Ecto neural progenitor cell (in vitro differentiated cells): ENCODE data around the gene SH2D6.
"Not testable (repeated sequence)": the region's sequence is repeated elsewhere in the genome, so short reads cannot be mapped to it uniquely, and the experiment has no call there.

Experiments used
- DNase-seq: peaks from one replicate; pipeline ENCODE4 v3.0.0-alpha.2; 2018; ENCODE audit warnings: low spot score

The SH2D6 gene

GRCh38 chr2:85470850-85471800, 52.6 kb downstream of the SH2D6 start:
- no peak for DNase-seq

GRCh38 chr2:85472261-85472660, 53.7 kb downstream of the SH2D6 start:
- DNase-seq, result no peak

GRCh38 chr2:85475799-85476490, 57.4 kb downstream of the SH2D6 start:
- DNase-seq, result no peak

GRCh38 chr2:85476624-85477023, 58.1 kb downstream of the SH2D6 start:
- DNase-seq, result no peak

- no peak for DNase-seq
Measured at GRCh38 chr2:85477884-85478283, 59.4 kb downstream of the SH2D6 start.

GRCh38 chr2:85481818-85482777, 63.6 kb downstream of the SH2D6 start:
- no peak for DNase-seq

- DNase-seq, result not testable (repeated sequence)
Measured at GRCh38 chr2:85484615-85485014, 66.1 kb downstream of the SH2D6 start.

- DNase-seq, result no peak
Measured at GRCh38 chr2:85485815-85486214, 67.3 kb downstream of the SH2D6 start.
